Sigmoid colon (tissue), 7 donors: ENCODE measurements around the gene SYT7. TPM values are rescaled to one million over a fixed set of nuclear protein-coding genes. Genes with fewer than 3 reads are reported as not detected.

Experiments used
- DNase-seq: peaks from one replicate; pipeline ENCODE4 v3.0.0-alpha.2; 2019
- H3K27ac ChIP-seq, 4 donors: fragments of 200-600 bp; sonication (generic); one replicate each; pipeline ENCODE4 v1.5.1; 2016 to 2019; ENCODE audit warnings: mild to moderate bottlenecking in 1 of 4
- H3K27me3 ChIP-seq, 3 donors: fragments of 200-600 bp; sonication (generic); one replicate each; pipeline ENCODE4 v1.5.1; 2019; ENCODE audit warnings: mild to moderate bottlenecking in 1 of 3
- H3K36me3 ChIP-seq, 4 donors: fragments of 200-600 bp; sonication (generic); one replicate each; pipeline ENCODE4 v1.5.1; 2016 to 2019
- H3K4me1 ChIP-seq, 4 donors: fragments of 200-600 bp; sonication (generic); one replicate each; pipeline ENCODE4 v1.5.1; 2017 to 2019
- H3K4me3 ChIP-seq, 4 donors: fragments of 200-600 bp; sonication (generic); one replicate each; pipeline ENCODE4 v1.5.1; 2017 to 2019; ENCODE audit warnings: mild to moderate bottlenecking in 2 of 4, moderate library complexity in 1 of 4
- H3K9me3 ChIP-seq, 4 donors: fragments of 200-600 bp in 3 of 4; sonication (generic) in 3 of 4; one replicate each; pipeline versions ENCODE4 v1.5.1 to v1.6.1; 2013 to 2019
- CTCF ChIP-seq, 4 experiments: fragments of 450-650 bp in 3 of 4; fragments of 200-600 bp in 1 of 4; IDR thresholded peaks; one replicate each; pipeline ENCODE4 v1.5.1; 2016 to 2019; ENCODE audit warnings: antibody characterized with exemption in 4 of 4, mild to moderate bottlenecking in 3 of 4, moderate library complexity in 2 of 4
- EP300 ChIP-seq, 4 donors: sonication (generic); formaldehyde crosslinking; IDR thresholded peaks; one replicate each; pipeline ENCODE4 v1.6.1; 2017; ENCODE audit warnings: antibody characterized with exemption in 4 of 4
- POLR2A ChIP-seq, 2 donors: fragments of 450-650 bp; IDR thresholded peaks; one replicate each; pipeline ENCODE4 v1.6.1; 2016; ENCODE audit warnings: antibody characterized with exemption in 2 of 2, mild to moderate bottlenecking in 2 of 2, moderate library complexity in 2 of 2
- POLR2AphosphoS5 ChIP-seq, 4 donors: sonication (generic); formaldehyde crosslinking; IDR thresholded peaks; one replicate each; pipeline ENCODE4 v1.6.1; 2017; ENCODE audit warnings: antibody characterized with exemption in 4 of 4
- WGBS, 2 donors: extraction: QIAGEN DNeasy Blood & Tissue Kit; methylation state at CpG; one replicate each; pipeline ENCODE4 v1.1.7; 2013; 5-methylcytosine and 5-hydroxymethylcytosine counted together
- intact Hi-C: fragments of 100-400 bp; cut with DNase I; formaldehyde crosslinking; loops from one replicate; pipeline ENCODE4 v1.15.1; 2023
- polyA plus RNA-seq, 3 donors: library from polyadenylated mRNA; stranded (reverse); fragments of 200-250 nt; gene quantifications; one replicate each; pipeline ENCODE4 v1.2.3, GENCODE V29; 2013
- total RNA-seq, 4 donors: library from RNA; depleted of rRNA; stranded (reverse); fragments of >200 nt; gene quantifications; one replicate each; pipeline ENCODE4 v1.1.0, GENCODE V29; 2016
- donor health status: healthy with polysubstance abuse.
- donor health status: Bipolar disorder and iron deficiency.
- donor health status: healthy.

Gene SYT7
- total and polyA plus RNA-seq, 7 donors, result 0.66 to 8.4 (median 3.6) TPM

- Histone ChIP-seq H3K4me1 (peaks cover 0 to 4% (median under 1%) of the 10 kb centered on the region in 4 donors), H3K36me3 (no peaks in the 10 kb centered on the region), H3K27ac (no peak overlapping the region), H3K4me3 (no peak overlapping the region), H3K27me3 (peaks cover 0 to 18% (median 0%) of the 10 kb centered on the region in 3 donors), H3K9me3 (no peaks in the 10 kb centered on the region)
- 86 to 87% methylated on average over 2 of the region's 2 CpGs for WGBS, 2 donors
- intact Hi-C loops, result loop anchor here (10.0 kb wide), 1 partner anchor 88 kb away; no protein-coding TSS in a partner anchor
- no peak for DNase-seq
- TF ChIP-seq POLR2AphosphoS5 (IDR thresholded peaks at IDR 0.05) (no peak), EP300 (IDR thresholded peaks at IDR 0.05) (no peak), POLR2A (IDR thresholded peaks at IDR 0.05) (no peak), CTCF (IDR thresholded peaks at IDR 0.05) (no peak)
Measured at GRCh38 chr11:61536676-61537270, 44.1 kb downstream of the SYT7 start.

DNA sequence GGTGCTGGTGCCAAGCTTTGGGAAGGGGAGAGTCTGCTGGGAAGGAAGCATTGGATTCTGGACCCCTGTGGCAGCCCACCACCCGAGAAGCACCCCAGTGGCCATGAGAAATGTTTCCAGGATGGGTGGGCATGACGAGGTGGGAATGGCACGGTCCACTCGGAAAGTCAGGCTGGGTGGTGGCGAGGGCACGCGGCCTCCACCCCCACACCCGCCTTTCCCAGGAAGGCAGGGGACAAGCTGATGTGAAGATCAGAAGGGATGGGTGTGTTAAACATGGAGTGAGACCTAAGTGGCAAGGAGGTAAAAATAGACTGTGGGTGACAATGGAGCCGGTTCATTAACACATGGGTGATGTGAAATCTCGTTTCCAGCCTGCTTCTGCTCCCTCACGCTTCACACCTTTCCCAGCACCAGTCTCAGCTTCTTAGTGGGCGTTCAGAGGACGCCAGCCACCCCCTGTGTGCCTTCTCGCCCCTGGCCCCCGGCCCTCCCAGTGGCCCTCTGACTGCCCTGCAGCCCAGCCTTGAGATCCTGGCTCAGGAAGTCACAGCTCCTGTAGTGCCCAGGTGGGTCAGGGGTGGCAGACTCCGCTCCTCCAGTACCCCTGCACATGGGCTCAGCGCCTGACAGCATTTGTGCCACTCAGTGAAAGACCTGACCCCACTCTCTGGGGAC, 44.7 kb downstream of the SYT7 start:
- WGBS, 2 donors, result 85 to 87% methylated on average over 17 of the region's 17 CpGs
- no peak for DNase-seq
- Histone ChIP-seq H3K4me1 (no peaks in the 10 kb centered on the region), H3K4me3 (no peak overlapping the region), H3K9me3 (no peaks in the 10 kb centered on the region), H3K27ac (no peak overlapping the region), H3K27me3 (peaks cover 0 to 18% (median 0%) of the 10 kb centered on the region in 3 donors), H3K36me3 (no peaks in the 10 kb centered on the region)
- intact Hi-C loops, result loop anchor here (10.0 kb wide), 1 partner anchor 89 kb away; no protein-coding TSS in a partner anchor
- TF ChIP-seq POLR2AphosphoS5 (IDR thresholded peaks at IDR 0.05), result no peak

GRCh38 chr11:61534933-61535839, 45.7 kb downstream of the SYT7 start:
- Histone ChIP-seq H3K9me3 (no peaks in the 10 kb centered on the region), H3K4me3 (no peak overlapping the region), H3K36me3 (no peaks in the 10 kb centered on the region), H3K4me1 (no peaks in the 10 kb centered on the region), H3K27ac (no peak overlapping the region), H3K27me3 (peaks cover 0 to 12% (median 0%) of the 10 kb centered on the region in 3 donors)
- intact Hi-C loops, result loop anchor here (10.0 kb wide), 1 partner anchor 90 kb away; no protein-coding TSS in a partner anchor
- TF ChIP-seq POLR2A (IDR thresholded peaks at IDR 0.05) (no peak), POLR2AphosphoS5 (IDR thresholded peaks at IDR 0.05) (no peak), EP300 (IDR thresholded peaks at IDR 0.05) (no peak), CTCF (IDR thresholded peaks at IDR 0.05) (no peak)
- 69 to 74% methylated on average over 32 of the region's 32 CpGs for WGBS, 2 donors
- DNase-seq, result no peak

- Histone ChIP-seq H3K36me3 (no peaks in the 10 kb centered on the region), H3K4me1 (no peaks in the 10 kb centered on the region), H3K27ac (no peak overlapping the region), H3K9me3 (no peaks in the 10 kb centered on the region), H3K27me3 (peaks cover 0 to 16% (median 0%) of the 10 kb centered on the region in 3 donors), H3K4me3 (no peak overlapping the region)
- TF ChIP-seq POLR2AphosphoS5 (IDR thresholded peaks at IDR 0.05), result no peak
- no peak for TF ChIP-seq EP300 (IDR thresholded peaks at IDR 0.05)
- TF ChIP-seq CTCF (IDR thresholded peaks at IDR 0.05), result no peak
- TF ChIP-seq POLR2A (IDR thresholded peaks at IDR 0.05), result no peak
- intact Hi-C loops, result loop anchor here (10.0 kb wide), 1 partner anchor 91 kb away; no protein-coding TSS in a partner anchor
- 47 to 74% methylated on average over 36 of the region's 36 CpGs for WGBS, 2 donors
- DNase-seq, result no peak
Measured at GRCh38 chr11:61534025-61534932, 46.6 kb downstream of the SYT7 start.
